Panc1 (cell line): ENCODE data around the gene SLIT3. TPM values are rescaled to one million over a fixed set of nuclear protein-coding genes. Genes with fewer than 3 reads are reported as not detected.

ENCODE experiments used
- ATAC-seq: fragments of 200-7000 bp; cut with Tn5 transposase; 2 replicates; pipeline ENCODE4 v1.9.1; 2020; ENCODE audit warnings: mild to moderate bottlenecking, moderate library complexity
- BruUV-seq: library from RNA; stranded (reverse); fragments of 400-500 nt; replicated peaks from 2 replicates; lab custom pipeline; 2021; lab: Mats Ljungman, UMichigan
- CTCF ChIA-PET: fragments of 300-600 bp; sonication (Branson Sonifier 250); formaldehyde crosslinking; loops from one replicate; lab custom pipeline; 2022; ENCODE audit warnings: antibody characterized with exemption; lab: Charles Lee
- POLR2A ChIA-PET: fragments of 300-600 bp; sonication (Branson Sonifier 250); formaldehyde crosslinking; loops from one replicate; lab custom pipeline; 2022; ENCODE audit warnings: antibody characterized with exemption; lab: Charles Lee
- DNase-seq: peaks from one replicate; pipeline ENCODE4 v3.0.0-alpha.2; 2010; ENCODE audit warnings: low read depth, low spot score
- H3K27ac ChIP-seq: 2 replicates; pipeline ENCODE4 v1.5.1; 2011; ENCODE audit warnings: mild to moderate bottlenecking, low read length, inconsistent platforms
- H3K27me3 ChIP-seq: fragments of 200-500 bp; sonication (Bioruptor generic); 2 replicates; pipeline ENCODE4 v1.6.0; 2014; ENCODE audit warnings: low read length, inconsistent platforms; ENCODE audit not compliant: control insufficient read depth, insufficient read depth
- H3K36me3 ChIP-seq: fragments of 200-500 bp; sonication (Bioruptor generic); 2 replicates; pipeline ENCODE4 v1.5.1; 2014; ENCODE audit warnings: inconsistent platforms, mild to moderate bottlenecking, low read length, moderate library complexity; ENCODE audit not compliant: control insufficient read depth, insufficient read depth
- H3K4me1 ChIP-seq: 2 replicates; pipeline ENCODE4 v1.5.1; 2011; ENCODE audit warnings: inconsistent platforms, mild to moderate bottlenecking, low read length, moderate library complexity; ENCODE audit not compliant: control insufficient read depth, insufficient read depth
- H3K4me3 ChIP-seq, 2 experiments: 2 replicates each; pipeline ENCODE4 v1.5.1; 2011 to 2012; ENCODE audit warnings: low read depth in 2 of 2, low read length in 2 of 2, mild to moderate bottlenecking in 2 of 2, inconsistent platforms in 1 of 2, moderate library complexity in 1 of 2
- H3K9me3 ChIP-seq: fragments of 200-500 bp; sonication (Bioruptor generic); 2 replicates; pipeline ENCODE4 v1.5.1; 2014; ENCODE audit warnings: low read depth, mild to moderate bottlenecking, inconsistent platforms, low read length, moderate library complexity; ENCODE audit not compliant: control insufficient read depth, insufficient read depth
- CTCF ChIP-seq: fragments of 450-650 bp; IDR thresholded peaks from 2 replicates; pipeline ENCODE4 v1.5.1; 2017; ENCODE audit warnings: mild to moderate bottlenecking
- POLR2AphosphoS5 ChIP-seq: IDR thresholded peaks from 2 replicates; pipeline ENCODE4 v1.6.1; 2012; ENCODE audit warnings: mild to moderate bottlenecking, low read depth, low read length, moderate library complexity
- SIN3A ChIP-seq: IDR thresholded peaks from 2 replicates; pipeline ENCODE4 v1.6.1; 2012; ENCODE audit warnings: low read depth, mild to moderate bottlenecking, low read length, moderate library complexity, borderline replicate concordance; ENCODE audit not compliant: insufficient read depth
- TCF7L2 ChIP-seq: IDR thresholded peaks from 2 replicates; pipeline ENCODE4 v1.6.1; 2011; ENCODE audit warnings: mild to moderate bottlenecking, low read depth, low read length, inconsistent platforms
- in situ Hi-C: cut with HindIII; loops from 2 replicates; pipeline ENCODE4 v1.10.0; 2016; ENCODE audit warnings: low sequenced_read_pairs, low pct_unique_long_range_greater_than_20kb
- intact Hi-C: fragments of 100-400 bp; cut with micrococcal nuclease; formaldehyde crosslinking; loops from one replicate; pipeline ENCODE4 v1.10.0; 2022; ENCODE audit not compliant: unreplicated experiment
- total RNA-seq: library from RNA; stranded (reverse); gene quantifications from one replicate; pipeline ENCODE4 v1.2.1, GENCODE V29; 2021; ENCODE audit not compliant: unreplicated experiment
- TF ChIP-seq, protein P1 (sequence below), 2 experiments: IDR thresholded peaks; 2 replicates each; pipeline ENCODE4 v1.6.1; 2011 to 2012; ENCODE audit warnings: low read depth in 2 of 2, control low read depth in 1 of 2, low read length in 1 of 2, mild to moderate bottlenecking in 1 of 2, moderate library complexity in 1 of 2; ENCODE audit not compliant: insufficient read depth in 1 of 2

Gene SLIT3
- total RNA-seq, 1 experiment from 2014 or later: 26.4 TPM

DNA sequence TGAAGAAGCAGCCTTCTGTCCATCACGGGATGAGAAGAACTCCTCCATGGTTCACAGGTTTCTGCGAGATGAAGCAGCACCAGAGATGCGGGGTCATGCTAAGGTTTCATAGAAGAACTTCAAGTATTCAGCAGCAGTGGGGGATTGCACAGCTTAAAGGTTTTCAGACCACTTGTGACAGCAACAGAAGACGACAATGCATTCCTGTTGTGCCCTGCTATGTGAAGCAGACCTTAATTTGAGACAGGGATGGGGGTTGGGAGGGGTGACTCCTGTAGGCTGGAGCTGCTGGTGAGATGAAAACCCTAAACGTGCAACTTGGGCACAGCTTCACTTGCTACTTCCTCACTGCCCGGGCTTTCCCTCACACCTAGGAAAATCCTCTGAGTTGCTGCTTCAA is 256.0 kb downstream of the SLIT3 start:
- H3K27ac ChIP-seq: no peak overlapping the region
- no TSS peak for BruUV-seq
- DNase-seq (no peak), ATAC-seq (no peak)
- POLR2A ChIA-PET: interaction anchor here (0.6 kb wide), 1 partner anchor 71 kb away, joined by 3 read pairs; no protein-coding TSS in a partner anchor
- CTCF ChIA-PET: no interaction called here
- no peaks in the 10 kb centered on the region for H3K4me1 ChIP-seq
- intact Hi-C loops: no loop called here
- H3K36me3 ChIP-seq: no peaks in the 10 kb centered on the region
- in situ Hi-C loops: no loop called here
- no peaks in the 10 kb centered on the region for H3K9me3 ChIP-seq
- H3K27me3 ChIP-seq: no peaks in the 10 kb centered on the region
- H3K4me3 ChIP-seq: no peak overlapping the region
- TF ChIP-seq POLR2AphosphoS5 (no peak), TCF7L2 (no peak), SIN3A (no peak), CTCF (no peak)
- TF ChIP-seq, protein P1, sequence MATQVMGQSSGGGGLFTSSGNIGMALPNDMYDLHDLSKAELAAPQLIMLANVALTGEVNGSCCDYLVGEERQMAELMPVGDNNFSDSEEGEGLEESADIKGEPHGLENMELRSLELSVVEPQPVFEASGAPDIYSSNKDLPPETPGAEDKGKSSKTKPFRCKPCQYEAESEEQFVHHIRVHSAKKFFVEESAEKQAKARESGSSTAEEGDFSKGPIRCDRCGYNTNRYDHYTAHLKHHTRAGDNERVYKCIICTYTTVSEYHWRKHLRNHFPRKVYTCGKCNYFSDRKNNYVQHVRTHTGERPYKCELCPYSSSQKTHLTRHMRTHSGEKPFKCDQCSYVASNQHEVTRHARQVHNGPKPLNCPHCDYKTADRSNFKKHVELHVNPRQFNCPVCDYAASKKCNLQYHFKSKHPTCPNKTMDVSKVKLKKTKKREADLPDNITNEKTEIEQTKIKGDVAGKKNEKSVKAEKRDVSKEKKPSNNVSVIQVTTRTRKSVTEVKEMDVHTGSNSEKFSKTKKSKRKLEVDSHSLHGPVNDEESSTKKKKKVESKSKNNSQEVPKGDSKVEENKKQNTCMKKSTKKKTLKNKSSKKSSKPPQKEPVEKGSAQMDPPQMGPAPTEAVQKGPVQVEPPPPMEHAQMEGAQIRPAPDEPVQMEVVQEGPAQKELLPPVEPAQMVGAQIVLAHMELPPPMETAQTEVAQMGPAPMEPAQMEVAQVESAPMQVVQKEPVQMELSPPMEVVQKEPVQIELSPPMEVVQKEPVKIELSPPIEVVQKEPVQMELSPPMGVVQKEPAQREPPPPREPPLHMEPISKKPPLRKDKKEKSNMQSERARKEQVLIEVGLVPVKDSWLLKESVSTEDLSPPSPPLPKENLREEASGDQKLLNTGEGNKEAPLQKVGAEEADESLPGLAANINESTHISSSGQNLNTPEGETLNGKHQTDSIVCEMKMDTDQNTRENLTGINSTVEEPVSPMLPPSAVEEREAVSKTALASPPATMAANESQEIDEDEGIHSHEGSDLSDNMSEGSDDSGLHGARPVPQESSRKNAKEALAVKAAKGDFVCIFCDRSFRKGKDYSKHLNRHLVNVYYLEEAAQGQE (IDR thresholded peaks at IDR 0.05; ENCODE audit: insufficient read depth in 1 of 2, low read depth in 2 of 2, low read length in 1 of 2): no peak

DNA sequence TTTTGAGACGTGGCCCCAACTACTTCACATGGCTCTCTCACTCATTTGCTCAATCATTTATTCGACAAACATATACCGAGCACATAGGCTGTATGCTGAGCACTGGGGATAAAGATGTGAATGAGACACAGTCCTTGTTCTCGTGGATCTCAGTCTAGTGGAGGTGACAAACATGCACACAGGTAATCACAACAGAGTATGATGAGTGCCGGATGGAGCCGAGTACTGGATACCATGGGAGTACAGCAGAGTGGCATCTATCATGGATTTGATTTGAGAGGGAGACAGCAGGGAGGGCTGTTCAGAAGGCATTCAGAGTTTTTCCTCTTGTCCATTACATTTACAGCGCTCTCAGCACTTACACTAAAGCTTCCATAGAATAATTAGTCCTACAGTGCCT is 259.8 kb downstream of the SLIT3 start:
- TF ChIP-seq POLR2AphosphoS5 (no peak), SIN3A (no peak), CTCF (no peak), TCF7L2 (no peak)
- TF ChIP-seq, protein P1 (IDR thresholded peaks at IDR 0.05; ENCODE audit: insufficient read depth in 1 of 2, low read depth in 2 of 2, low read length in 1 of 2): no peak
- Histone ChIP-seq H3K36me3 (no peaks in the 10 kb centered on the region), H3K27me3 (no peaks in the 10 kb centered on the region), H3K4me1 (no peaks in the 10 kb centered on the region), H3K9me3 (no peaks in the 10 kb centered on the region), H3K27ac (no peak overlapping the region), H3K4me3 (no peak overlapping the region)
- ChIA-PET CTCF (no interaction called here), POLR2A (interaction anchor here (0.6 kb wide), 1 partner anchor 115 kb away, joined by 6 read pairs; no protein-coding TSS in a partner anchor)
- ATAC-seq (no peak), DNase-seq (no peak)
- no TSS peak for BruUV-seq
- in situ Hi-C loops (no loop called here), intact Hi-C loops (no loop called here)
